Measurements from ENCODE around the gene CSNK2A2.

The CSNK2A2 gene

DNA sequence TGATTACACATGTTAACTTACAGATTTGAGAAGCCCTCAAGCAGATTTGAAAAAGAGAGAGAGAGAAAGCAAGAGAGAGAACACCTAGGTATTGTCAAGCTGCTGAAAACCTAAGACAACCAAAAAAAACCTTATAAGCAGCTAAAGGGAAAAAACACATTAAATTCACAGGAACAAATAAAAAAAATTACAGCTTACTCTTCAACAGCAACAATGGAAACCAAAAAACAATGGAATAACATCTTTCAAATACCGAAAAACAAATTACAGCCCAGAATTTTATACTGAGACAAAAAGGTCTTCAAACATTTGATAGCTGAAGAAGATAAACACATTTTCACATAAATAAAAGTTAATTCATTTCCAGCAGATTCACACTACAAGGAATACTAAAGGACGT is 60.3 kb downstream of the CSNK2A2 start:
- no peak for DNase-seq

DNA sequence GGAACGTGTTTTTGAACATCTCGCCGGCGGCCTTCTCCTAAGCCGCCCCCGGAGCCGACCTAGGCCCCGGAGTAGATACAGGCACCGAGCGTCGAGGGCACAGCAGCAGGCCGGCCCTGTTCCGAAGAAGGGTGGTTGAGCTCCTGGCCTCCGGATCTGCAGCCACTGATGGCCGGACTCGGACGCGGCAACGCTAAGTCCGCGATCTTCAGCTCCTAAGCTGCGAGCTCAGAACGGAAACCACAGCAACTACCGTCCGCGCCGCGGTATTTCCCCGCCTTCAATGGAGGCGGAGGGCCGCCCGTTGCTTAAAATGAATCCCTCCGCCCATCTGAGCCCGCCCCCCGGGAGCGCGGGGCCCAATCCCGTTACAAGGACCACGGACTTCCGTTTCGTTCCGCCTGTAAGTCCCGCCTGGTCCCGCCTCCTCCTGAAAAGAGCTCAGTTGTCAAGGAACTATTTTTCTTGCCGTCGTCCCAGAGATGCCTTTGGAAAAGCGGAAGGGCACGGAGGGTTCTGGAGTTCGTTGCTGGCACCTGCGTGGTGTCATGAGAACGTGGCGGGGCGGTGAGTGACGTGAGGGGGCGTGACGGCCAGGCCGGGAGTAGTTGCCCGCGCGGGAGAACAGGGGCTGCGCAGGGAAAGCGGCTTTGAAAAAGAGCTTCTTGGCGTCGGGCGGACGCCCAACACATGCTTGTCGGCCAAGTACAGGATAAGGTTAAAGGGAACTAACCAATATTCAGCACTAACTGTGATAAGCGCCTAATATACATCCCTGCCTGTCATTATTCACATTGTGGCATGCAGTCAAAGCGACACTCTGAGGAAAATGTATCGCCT is 68.6 kb downstream of the CSNK2A2 start, which contains the start of gene CFAP20:
Gene CFAP20, minus strand, starts transcription at position 285 of the 840 bp plus-strand sequence. Its CDS starts 266 bp downstream, at position 19.
- peak; percentile 95 for DNase-seq

DNA sequence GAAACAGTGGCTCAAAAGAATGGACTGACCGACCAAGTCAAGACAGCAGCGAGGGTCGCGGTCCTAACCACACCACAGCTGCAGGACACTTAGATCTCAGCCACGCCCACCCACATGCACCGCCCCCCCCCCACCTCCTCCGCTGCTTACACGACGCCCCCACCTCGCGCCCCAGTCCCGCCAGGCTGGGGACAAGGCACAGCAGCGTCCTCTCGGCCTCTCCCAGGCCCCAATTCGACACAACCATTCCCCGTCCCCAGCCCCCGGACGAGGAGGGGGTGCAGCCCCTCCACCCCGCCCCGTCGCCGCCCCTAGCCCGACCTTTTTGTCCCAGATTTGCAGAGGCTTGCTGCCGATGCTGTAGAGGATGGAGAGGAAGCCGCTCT is 69.2 kb downstream of the CSNK2A2 start:
- no peak for DNase-seq

DNA sequence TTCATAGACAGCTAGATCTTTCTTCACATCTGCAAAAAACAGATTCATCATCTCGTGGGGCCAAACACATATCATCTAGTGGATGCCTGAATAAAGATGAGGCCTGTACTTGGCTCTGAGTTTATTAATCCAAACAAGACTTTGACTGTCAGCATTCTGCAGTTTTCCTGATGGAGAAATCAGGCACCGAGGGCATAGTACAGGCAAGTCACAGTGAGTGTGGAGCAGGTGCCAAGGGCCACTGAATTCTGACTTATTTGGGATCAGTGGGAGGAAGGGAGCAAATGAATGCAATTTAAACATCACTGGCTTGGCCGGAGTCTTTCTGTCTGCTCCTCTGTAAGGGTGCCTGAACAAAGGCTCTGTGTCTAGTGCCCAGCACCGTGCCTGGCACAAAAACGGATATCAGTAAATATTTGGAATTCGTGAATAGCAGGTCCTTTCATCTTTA is 69.7 kb downstream of the CSNK2A2 start:
- no peak for DNase-seq

DNA sequence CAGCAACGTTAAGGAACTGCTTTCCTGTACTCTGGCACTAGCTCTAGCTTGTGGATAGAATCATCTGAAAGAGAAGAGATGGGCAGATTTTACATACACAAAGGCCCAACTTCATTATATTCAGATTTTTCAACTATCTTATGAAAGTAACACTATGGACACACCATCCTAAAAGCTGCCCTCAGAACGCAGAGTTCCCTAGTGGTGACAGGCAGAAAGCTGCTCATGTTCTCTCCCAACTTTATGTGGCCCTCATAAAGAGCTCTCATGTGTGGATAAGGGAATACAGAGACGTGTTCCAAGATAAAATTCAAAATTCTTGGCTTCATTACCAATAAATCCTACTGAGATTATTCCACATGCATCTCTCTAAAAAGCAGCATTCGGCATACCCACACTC is 70.3 kb downstream of the CSNK2A2 start:
- DNase-seq: no peak

DNA sequence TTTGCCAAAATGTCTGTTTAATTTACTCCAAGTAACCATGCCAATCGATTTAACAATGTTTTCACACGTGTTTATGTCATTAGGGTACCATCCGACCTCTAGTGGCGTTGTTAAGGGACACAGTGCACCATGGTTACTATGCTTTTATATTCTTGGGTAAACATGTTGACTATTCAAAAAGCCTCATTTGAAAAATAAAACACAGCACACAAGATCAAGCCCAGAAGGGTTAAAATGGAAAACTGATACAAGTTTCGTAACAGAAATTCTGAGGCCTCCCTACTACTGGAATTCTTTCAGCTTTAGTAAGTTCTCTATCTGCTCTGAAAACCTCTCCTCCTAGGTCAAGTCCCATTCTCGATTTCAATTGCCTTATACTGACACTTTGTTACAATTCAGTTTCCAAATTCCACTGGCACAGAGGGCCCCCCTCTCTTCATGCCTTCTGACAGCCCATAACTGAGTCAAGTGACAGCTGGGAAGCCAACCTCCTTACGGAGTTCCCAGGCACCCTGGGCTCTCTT is 70.8 kb downstream of the CSNK2A2 start:
- no peak for DNase-seq

DNA sequence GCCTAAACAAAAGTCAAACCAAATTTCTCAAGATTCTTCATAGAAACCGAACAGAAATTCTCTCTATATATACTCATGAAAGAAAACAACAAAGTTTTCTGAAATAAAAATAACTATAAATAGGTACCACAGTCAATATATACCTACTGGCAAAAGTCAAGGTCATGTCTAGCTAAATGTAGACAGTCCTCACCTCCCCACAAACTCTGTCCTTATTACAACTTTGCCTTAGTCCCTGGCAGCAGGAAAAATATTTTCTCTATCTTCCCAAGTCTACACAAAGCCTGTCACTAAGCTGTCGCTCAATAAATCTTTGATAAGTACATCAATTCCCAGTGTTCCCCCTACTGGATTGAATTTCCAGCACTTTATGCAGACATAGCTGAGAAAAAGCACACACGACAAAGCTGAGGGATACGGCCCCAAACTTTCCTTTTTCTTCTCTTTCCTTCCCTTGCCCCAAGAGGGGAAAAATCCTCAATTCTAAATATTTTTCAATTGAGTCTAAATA is 71.4 kb downstream of the CSNK2A2 start:
- DNase-seq: no peak

DNA sequence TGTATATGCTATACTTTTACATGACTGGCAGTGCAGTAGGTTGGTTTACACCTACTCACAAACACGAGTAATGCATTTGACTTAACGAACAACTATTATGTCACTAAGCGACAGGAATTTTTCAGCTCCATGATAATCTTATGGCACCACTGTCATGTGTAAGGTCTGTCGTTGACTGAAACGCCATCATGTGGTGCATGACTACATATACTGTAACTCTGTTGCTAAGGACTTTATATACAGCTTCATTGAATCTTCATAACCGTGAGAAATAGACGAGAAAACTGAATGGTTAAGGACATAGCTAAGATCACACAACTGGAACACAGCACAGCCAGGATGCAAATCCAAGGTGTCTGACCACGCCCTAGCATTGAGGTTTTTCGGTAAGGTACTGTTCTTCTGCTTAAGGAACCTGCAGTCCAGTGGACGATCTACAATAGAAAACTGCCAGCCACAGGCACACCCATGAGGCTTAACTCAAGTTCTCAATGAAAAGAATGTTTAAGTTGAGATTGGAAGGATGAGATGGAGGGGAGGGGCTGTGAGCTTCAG is 72.0 kb downstream of the CSNK2A2 start:
- DNase-seq: no peak

DNA sequence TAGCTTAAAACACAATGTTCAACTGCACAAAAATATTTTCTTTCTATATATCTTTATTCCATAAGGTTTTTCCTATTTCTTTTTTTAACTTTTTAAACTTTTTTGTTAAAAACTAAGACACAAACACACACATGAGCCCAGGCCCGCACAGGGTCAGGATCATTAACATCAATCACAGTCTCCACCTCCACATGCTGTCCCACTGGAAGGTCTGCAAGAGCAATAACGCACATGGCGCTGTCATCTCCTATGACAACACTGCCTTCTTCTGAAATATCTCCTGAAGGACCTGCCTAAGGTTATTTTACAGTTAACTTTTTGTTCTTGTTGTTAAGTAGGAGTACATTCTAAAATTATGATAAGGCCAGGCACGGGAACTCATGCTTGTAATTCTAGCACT is 72.9 kb downstream of the CSNK2A2 start:
- no peak for DNase-seq

DNA sequence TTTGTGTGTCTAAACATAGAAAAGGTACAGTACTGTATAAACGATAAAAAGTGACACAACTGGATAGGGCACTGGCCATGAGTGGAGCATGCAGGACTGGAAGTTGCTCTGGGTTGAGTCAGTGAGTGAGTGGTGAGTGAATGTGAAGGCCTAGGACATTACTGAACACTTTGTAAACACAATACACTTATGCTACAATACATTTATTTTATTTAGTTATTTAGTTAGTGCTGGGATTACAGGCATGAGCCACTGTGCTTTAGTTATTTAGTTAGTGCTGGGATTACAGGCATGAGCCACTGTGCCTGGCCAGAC is 73.3 kb downstream of the CSNK2A2 start:
- DNase-seq: no peak

DNA sequence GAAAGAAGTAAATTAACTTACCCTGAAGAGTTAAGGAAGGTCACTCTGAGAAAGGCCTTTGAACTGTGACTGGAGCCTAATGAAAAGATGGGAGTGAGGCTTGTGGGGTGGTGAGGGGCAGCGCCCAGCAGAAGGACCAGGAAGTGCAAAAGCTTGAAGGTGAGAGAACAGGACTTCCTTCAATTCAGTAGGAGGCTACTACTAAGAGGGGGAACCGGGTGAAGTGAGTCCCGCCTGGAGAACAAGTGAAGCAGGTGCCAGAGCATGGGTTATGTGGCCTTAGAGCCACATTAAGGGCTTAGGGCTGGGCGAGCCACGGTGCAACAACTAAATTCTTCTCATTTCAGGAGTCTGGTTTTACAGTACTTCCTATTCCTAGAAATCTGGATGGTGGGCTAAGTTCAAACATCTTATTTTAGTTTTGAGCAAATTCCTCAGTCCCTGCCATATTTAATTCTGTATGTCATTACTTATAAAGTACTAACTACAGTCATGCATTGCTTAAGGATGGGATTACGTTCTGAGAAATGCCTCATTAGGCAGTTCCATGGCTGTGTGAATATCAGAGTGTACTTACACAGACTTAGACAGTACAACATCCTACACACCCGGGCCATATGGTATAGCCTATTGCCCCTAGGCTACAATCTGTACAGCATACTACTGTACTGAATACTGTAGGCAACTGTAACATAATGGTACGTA is 73.9 kb downstream of the CSNK2A2 start:
- no peak for DNase-seq

DNA sequence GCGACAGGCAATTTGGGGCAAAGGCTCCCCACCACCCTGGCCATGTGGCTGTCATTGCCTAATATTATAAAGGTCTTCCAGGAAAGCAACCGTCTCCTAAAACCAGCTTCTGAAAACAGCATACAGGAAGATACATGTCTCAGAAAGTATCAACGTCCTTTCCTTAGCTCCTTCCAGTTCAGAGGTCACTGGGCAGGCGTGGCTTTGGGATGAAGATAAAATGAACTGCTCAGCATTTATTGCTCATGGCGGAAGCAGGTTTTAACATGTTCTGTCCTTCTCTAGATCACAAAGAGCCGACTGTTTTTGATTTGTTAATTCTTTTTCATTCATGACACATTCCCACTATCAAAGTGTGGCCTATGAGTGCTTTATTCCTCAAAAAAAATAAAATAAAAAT is 76.8 kb downstream of the CSNK2A2 start:
- no peak for DNase-seq

DNA sequence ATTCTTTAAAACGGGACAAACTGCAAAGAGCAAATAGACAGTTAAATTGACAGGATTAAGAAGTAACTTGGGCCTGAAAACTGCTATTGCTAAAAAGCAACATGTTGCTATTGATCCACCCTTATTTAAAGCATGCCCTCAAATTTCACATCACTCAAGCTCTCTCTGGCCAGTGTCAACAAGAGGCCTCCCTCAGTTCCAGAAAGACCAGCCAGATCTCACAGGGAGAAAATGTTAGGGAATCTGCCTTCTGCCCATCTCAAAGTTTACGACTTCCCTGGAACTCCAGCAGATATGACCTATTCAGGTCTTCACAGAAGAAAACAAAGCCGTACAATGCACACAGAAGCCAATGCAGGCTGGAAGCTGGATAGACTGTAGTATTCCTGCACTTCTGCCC is 77.7 kb downstream of the CSNK2A2 start:
- DNase-seq: no peak

DNA sequence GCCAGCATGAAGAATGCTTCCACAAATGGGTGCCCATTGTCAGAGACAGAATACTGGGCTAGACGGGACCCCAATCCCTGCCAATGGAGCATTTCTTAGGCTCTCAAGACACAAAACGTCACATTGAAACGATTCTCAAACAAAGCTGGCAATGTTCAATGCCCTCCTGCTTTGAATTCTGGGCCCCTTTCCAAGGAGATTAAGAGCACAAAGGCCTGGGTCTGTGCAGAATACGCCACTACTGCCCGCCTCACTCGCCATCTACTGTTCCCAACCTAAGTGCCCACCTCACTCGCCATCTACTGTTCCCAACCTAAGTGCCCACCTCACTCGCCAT is 78.4 kb downstream of the CSNK2A2 start:
- peak; percentile 17 for DNase-seq

DNA sequence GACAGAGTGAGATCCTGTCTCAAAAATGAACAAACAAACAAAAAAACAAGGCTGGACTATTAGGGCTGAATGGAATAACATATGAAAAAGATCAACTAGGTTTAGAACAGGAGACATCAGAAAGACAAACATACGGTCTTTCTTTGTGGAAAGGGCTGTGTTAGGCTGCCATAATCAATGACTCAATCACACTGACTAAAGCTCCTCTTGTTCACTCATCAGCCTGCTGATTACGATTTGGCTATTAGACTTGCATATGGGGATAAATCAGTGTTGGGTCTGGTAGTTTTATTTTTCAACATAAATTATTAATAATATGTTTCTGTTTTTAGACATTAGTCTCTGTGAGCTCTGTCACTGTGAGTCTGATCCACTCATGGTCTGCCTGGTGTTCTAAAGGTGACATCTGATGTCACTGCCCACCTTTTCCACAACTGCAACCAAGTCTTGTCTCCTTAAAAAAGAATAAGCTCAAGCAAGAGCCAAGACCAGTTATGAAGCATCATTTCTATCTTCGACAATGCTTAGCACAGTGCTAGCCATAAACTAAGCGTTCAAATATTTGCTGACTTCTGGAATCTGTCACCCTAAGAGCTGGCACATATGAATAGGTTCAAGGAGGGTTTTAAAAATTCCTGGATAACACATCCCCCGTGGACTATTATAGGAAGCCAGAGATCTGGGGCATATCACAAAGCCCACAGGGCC is 79.0 kb downstream of the CSNK2A2 start:
- no peak for DNase-seq

DNA sequence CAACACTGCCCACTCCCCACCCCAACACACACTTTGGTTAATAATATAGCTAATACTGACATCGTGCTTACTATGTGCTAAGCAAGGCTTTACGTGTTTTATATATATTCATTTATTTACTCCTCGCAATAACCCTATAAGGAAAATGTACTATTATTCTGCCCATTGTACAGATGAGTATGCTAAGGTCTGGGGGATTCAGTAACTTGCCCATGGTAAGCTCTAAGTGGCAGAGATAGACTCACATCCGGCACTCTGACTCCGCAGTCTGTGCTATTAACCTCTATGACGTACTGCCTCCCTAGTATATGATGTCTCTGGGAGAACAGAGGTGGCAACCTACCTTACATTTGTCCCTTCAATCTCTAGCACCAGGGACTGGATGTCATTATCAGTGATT is 81.4 kb downstream of the CSNK2A2 start:
- DNase-seq: no peak

DNA sequence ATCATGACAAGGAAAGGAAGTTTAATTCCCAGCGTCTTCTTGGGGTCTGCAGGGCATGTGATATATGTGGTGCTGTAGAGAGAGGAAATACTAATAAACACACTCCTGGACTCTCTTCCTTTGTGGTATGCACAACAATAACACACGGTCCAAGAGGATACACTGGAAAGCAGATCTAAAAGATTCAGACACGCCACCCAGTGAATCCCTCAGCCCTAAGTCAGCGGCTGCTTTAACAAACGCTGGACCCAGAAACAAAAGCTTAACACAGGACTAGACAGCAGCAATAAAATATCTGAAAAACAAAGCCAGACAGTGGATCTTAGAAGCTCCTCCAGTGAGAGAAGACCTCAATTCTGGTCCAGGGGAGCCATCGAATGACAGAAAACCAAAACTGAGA is 81.8 kb downstream of the CSNK2A2 start:
- no peak for DNase-seq

DNA sequence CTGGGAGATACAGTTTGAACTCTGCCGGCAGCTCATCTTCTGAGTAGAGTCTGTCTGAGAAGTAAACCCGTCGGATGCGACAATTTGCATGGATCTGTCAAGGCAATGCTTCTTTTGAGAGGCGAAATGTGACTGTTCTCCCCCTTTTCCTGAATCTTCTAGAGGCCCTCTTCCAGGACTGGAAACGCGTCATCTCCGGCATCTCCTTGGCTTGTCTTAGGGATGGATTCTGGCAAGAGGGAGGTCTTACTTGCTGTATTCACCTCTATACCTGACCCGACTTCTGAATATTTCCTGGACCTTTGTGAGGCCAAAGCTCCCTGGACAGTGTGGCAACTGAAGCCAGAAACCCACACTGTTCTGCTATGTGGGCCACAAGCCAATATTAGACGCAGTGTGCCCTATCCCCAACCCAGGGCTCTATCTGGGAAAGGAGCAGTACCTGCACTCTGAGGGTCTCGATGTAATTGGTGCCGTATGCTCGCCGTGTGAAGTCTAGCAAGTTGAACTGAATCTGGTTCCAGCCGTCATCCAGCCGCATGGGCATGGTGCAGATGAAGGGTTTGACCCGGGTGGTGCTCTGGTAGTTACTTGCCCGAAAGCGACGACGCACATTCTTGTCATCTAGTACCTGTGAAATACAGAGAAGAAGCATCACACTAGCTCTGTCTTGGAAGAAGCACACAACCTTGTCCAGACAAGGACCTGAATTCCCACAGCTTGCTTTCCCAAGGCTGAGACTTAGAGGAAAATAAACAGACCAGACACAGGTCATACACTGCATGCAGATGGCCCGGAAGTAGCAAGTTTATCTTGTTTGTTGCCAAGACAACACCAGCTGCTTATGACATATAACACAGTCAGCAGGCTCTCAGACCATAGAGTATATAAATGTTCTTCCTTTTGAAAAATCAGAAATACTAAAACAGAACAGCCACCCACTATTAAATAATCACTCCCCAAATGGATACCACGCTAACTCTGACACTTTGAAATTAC is 82.8 kb downstream of the CSNK2A2 start:
- no peak for DNase-seq

DNA sequence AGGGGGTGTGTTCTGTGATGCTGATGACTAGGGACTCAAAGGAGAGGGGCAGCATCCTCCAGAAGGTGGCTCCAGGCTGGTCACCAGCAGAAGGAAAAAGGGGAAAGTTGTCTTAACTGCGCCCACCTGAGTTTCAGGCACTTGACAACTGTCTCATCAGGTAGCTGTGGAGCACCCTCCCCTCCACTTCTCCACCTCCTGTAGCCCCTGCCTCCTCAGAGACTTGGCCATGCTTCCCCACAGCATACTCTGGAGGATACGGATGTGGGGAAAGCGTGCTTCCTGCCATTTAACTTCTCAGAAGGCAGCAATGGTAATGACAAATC is 86.6 kb downstream of the CSNK2A2 start:
- DNase-seq: no peak

DNA sequence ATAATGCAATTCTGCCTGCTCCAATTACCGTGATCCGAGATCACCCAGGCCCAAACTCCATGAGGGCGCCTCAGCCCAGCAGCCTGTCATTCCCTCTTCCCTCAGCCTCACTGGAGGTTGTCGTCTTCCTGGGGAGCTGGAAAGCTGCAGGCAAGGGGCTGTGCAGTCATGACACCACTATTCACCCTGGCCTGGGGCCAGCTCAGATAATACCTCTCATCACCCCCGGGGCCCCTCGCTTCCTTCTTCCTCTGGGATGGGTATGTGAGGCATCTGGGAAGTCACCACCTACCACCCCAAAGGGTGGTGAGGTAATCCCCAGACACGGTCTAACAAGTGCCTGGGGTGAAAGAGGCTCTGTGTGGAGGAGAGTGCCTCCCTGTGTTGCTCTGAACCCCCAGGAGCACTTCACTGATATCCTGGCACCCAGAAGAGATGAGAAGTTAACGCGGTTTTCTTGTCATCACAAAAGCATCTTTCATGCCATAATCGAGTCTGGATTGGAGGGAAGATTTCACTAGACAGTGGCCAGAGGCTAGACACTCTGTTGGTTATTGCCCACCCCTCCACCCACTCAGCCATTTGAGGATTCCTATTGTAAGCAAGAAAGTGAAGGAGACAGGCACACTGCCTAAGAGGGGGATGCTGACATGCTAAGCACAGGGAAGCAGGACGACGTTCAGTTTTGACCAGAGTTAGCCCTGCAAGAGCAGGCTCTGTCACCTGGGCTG is 87.2 kb downstream of the CSNK2A2 start:
- no peak for DNase-seq

DNA sequence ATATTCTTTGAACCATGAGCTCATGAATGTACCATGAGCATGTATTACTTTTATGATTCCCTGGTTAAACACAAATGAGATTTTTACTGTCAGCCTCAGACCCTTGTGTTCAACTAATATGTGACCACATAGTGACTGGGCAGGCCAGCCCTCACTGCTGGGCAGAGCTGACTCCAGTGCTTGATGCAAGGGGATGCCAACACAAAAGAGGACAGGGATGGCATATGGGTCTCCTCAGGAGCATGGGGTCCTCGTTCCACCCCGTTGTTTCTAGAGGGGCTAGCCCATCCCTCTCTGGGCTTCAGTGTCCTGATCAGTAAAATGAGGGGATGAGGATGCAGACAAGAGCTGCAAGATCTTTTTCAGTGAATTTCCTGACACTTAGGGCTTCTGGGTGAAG is 88.0 kb downstream of the CSNK2A2 start:
- no peak for DNase-seq
